GM18907 (cell line): Measurements from ENCODE around the gene BARX1.

Experiments
- ATAC-seq: cut with Tn5 transposase; IDR thresholded peaks from one replicate; pipeline ENCODE4 v1.9.1; 2021; ENCODE audit warnings: mild to moderate bottlenecking, moderate library complexity; ENCODE audit not compliant: unreplicated experiment

Gene BARX1

DNA sequence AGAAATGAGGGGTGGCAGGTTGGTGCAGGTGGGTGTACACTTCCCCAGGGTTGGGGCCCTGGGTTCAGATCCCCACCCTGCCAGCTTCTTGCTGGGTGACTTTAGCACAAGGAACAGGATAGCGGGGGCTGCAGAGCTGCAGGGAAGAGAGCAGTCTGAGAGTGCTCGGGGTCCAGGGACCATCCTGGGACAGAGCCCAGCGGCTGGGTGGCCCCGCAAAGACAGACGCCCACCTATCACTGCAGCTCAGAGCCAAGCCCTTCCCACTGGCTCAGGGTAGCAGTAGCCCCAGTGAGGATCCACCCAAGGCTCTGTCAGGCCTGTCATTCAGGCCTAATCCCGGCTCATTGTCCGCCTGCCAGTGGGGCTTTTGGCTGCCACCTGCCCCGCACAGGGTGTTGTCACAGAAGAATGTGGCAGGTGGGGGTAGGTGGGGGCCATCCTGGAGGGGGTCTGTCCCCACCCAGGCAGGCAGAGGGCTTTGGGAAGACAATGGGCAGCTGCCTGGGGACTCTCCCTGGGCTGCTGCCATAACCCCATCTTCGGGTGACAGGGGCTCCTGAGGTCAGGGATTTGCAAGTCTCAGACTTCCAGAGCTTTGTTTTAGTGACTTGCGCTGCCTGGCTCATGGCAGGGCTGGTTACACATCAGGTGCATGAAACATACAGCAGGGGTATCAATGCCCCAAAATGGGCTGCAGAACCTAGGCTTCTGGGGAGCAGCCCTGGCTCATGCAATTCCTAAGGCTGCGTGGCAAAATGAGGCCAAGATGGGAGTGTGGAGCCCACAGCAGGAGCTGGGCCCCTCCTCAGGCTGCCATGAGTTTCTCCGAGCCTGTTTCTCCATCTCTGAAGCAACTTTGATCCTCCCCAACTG lies 52.1 kb downstream of the BARX1 start:
- no peak for ATAC-seq

DNA sequence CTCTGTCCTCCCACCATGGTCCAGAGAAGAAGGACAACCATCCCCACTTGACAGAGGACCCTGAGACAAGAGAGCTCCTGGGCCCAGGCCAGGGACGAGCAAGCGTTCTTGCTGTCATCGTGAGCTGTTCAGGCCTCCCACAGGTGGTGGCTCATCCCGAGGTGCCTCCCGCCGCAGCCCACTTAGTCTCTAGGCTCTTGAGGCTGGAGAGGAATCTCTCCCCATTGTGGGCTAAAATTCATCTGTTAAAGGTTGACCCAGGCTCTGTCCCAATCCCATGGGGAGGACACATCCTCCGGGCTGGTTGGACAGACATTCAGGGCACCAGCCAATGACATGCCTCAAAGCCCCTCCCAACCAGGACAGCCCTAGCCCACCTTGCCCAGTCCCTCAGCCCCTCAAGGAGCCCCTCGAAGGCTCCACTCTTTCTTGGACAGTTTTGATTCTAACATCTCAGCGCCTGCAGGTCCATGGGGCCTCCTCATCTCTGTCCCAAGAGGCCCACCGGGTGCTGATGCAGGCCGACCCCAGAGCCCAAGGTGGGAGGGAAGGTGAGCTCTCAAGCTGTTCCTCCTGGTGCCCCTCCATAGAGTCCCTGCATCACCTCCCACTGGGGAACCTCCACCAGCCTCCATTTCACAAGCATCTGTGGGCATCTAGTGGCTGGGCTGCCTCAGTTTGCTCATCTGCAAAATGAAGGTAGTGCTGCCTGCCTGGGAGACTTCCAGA lies 52.9 kb downstream of the BARX1 start:
- no peak for ATAC-seq
